ENCODE measurements around the gene PACC1.
"Not testable (repeated sequence)": the region's sequence is repeated elsewhere in the genome, so short reads cannot be mapped to it uniquely, and the experiment has no call there.

PACC1 gene

GRCh38 chr1:212395678-212396437, 18.8 kb downstream of the PACC1 start:
- DNase-seq: not testable (repeated sequence)

DNA sequence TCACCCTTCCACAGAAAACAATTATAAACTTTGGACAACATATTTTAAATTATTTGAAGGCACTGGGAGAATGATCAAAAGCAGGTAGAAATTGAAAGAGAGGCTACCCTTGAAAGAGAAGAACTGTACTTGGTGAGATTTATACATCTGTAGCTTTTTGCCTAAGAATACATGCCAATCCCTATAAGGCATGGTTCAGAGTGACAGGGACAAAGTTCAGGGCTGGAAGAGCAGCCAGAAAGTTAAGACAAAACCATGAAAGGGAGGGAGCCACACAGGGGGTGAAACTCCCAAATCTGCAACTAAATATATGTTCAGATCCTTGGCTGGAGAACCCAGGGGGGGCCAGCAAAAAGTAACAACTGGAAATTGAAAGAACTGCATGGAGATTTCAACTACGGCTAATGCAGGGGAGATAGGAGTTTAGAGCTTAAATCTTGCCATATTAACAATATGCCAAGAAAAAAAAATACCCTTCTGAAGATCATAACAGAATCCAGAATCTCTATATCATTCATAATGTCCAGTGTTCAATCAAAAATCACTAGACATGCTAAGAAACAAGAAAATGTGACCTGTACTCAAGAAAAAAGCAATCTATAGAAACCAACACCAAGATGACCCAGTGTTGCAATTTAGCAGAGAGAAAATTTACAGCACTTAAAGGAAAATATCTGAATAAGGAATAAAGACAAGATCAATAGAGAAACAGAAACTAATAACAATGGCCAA, 25.5 kb downstream of the PACC1 start:
- no peak for DNase-seq

DNA sequence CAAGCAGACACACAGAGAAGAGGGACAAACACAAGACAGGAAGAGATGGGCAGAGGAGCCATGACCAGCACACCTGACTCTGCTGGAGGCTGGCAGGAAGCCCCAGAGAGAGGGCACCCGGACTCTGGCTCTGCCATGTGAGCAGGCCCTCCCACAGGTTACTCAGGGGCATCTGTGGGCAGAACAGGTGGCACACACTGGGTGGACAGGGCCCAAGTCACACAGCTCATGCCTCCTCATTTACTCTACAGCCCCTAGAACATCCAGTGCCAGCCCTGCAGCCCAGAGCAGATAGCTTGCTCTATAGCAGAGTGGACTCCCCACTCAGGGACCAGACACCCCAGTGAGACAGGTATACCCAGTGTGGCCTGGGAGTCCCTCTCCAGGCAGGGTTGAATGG, 28.7 kb downstream of the PACC1 start:
- DNase-seq: no peak

DNA sequence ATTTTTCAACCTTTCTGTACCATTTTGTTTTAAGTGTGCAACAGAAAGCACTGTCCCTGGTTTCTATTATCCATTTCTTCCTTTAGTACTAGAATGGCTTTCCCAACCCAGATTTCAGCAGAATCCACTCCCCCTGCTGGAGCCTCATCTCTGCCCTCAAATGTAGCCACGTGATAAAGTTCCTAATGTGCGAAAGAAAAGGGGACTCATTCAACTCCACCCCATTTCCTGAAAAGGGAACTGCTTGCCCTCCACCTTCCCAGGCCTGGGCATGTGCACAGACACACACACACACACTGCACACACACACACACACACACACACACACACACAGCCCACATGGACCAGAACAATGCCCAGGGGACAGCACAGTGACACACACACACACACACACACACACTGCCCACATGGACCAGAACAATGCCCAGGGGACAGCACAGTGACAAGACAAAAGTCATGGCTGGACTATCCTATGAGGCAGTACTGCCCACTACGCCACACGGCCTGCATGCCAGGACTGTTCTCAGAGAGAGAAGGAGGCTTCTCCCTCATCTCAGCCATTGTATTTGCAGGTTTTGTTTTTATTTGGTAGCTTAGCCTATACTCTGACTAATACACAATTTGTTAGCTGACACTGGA, 33.2 kb downstream of the PACC1 start:
- DNase-seq: peak; percentile 34

DNA sequence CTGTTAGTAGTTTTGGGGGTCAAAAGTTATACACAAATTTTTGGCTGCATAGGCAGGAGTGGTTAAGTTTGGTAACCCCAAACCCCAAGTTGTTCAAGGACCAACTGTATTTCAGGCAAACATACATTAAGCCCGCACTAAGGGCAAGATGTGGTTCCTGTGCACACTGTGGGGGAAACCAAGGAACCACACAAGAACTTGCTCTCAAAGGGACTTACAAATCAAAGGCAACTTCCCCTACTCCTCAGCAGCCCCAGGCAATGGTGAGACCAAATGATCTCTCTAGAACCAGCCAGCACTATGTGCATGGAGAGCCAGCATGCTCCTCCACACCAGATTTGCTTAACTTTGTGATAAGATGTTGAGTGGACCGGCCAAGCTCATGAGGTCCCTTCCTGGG, 35.3 kb downstream of the PACC1 start:
- DNase-seq: no peak

DNA sequence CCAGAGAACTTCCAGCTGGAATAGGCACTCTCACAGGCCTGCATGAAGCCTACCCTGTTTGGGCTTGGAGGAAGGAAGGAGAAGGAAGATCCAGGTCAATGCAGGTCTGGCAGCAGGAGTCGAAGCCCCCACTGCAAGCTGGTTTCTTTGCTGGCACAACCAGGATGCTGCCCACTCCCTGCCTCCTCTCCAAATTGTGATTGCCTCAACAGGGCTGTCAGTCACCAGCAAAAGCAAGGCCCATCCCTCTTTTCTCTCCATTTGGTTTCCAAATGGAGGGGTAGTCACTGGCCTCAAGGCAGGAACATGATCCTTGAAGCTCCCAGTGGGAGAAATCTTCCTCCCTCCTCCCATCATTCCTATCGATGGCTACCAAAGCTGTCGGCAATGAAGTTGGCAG, 37.0 kb downstream of the PACC1 start:
- no peak for DNase-seq

DNA sequence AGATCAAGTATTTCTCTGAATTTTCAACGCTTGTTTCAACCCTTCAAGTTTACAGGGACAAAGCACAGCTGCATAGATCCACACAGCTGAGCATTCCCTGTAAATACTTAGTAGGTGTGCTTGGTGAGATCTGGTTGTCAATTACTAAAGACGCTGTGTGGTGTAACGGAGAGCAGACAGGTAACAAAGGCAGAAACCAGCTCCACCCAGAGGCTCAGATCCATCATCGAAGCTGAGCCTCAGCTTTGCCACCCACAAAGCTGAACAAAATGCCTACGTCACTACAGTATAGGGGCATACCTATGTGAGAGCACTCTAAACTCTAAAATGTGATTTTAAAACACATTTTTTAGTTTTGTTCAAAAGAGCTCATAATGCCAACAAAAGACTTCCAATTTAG, 38.7 kb downstream of the PACC1 start:
- DNase-seq: no peak

DNA sequence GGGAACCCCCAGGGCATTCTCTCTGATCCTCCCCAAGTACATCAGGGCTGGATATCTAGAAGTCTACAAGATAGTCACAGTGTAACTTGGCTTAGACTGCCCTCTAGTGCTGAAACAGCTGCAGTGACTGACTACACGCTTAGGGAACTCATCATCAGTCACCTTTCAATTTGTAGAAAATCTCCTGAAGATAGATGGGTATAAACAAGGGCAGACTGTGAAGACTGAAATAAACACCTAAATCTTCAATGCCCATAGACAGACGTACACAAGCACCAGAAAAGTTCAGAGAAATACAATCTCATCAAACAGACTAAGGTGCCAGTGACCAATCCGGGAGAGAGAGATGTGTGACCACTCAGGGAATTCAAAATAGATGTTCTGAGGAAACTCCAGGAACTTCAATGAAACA, 46.6 kb downstream of the PACC1 start:
- DNase-seq: peak; percentile 71

DNA sequence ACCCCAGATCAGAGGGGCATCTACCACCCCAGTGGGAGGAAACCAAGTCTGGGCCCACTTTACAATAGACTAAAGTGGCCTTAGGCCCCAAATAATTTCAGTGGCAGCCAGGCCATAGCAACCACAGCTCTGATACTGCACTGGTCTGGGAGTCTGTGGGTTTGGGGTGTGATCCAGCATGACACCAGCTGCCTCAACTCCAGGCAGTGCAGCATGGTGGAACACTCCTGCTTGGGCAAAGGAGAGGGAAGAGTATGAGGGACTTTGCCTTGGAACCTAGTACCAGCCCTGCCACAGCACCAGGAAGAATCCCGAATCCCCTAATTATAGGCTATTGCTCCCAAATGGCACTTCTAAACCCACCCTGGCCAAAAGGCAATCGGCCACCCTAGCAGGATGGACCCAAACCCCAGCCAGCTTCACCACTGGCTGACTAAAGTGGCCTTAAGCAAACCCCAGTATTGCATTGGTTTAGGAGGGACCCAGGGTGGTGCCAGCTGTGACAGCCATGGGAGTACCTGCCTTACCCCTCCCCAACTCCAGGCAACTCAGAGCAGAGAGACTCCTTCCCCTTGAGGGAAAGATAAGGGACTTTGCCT, 47.1 kb downstream of the PACC1 start:
- DNase-seq: no peak

- no peak for DNase-seq
Measured at GRCh38 chr1:212366901-212367300, 47.8 kb downstream of the PACC1 start.

- DNase-seq: no peak
Measured at GRCh38 chr1:212364985-212365384, 49.7 kb downstream of the PACC1 start.

- DNase-seq: no peak
Measured at GRCh38 chr1:212359794-212360479, 54.7 kb downstream of the PACC1 start.

DNA sequence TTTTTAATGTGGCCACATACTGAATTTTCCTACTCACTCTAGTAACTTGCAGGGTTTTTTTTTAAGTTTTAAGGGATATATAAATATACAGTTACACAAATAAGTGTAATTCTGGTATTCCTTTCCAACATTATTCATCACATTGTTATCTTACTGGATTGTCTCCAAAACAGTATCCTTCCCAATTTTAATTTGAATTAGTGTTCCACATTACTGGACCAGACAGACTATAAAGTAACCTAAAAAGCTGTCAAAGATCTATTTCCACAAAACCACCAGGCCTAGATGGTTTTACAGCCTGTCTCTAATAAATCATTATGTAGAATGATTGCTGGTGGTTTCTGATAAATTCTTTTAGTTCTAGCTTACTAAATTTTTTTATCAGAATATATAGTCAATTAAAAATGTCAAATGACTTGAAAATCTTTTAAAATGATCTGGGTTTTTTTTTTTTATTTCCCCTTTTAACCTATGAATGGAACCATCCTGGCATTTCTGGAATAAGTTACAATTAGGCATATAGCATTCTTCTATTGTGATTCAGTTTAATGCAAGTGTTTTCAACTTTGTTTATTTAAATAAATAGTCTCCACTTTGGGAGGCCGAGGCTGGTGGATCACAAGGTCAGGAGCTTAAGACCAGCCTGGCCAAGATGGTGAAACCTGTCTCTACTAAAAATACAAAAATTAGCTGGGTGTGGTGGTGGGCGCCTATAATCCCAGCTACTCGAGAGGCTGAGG, 59.3 kb downstream of the PACC1 start:
- DNase-seq: no peak

GRCh38 chr1:212354464-212354863, 60.2 kb downstream of the PACC1 start:
- DNase-seq: no peak

DNA sequence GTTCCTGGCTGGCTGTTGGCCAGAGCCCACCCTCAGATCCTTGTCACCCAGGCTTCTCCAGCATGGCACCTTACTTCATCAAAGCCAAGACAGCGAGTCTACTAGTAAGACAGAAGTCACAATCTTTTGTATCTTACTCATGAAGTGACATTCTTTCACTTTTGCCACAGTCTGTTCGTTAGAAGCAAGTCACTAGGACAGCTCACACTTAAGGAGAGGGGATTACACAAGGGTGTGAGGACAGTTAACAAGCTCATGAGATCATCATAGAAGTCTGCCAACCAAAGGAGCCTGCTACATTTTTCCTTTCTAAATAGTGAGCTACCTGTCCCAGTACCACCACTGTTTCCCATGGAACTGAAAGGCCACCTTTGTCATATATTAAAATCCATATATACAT, 61.5 kb downstream of the PACC1 start:
- DNase-seq: peak; percentile 5

DNA sequence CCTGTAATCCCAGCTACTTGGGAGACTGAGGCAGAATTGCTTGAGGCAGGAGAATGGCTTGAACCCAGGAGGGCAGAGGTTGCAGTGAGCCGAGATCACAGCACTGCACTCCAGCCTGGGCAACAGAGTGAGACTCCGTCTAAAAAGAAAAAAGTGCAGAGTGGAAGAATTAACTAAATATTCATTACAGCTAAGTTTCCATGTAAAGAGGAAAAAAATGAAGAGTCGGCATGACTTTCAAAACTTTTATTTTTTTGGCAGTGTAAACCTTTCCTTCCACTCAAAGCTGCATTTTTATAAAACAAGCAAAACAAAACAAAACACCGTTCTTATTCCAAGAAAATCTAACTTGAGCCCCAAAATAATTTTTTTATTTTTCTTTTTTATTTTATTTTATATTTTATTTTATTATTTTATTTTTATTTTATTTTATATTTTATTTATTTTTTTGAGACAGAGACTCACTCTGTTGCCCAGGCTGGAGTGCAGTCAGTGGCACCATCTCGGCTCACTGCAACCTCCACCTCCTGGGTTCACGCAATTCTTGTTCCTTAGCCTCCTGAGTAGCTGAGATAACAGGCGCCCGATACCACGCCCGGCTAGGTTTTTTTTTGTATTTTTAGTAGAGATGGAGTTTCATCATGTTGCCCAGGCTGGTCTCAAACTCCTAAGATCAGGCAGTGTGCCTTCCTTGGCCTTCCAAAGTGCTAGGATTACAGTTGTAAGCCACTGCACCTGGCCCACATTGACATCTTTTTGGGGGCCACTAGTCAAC, 62.9 kb downstream of the PACC1 start:
- no peak for DNase-seq

DNA sequence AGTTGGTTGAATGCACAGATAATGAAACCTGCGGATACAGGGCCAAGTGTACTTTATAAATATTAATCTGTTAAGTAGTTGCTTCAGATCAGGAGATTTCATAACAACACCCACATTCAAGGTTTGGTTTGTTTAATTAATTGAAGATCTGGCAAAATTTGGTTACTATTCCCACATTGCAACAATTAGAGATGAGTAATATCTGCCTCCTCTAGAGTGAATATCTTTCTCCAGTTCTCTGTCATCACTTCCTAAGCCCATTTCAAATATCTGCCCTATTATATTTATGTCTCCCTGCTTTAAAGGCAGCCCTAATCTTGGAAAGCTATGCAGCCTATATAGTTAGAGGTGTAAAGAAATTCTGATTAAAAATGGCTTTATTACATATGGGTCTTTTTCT, 68.1 kb downstream of the PACC1 start:
- DNase-seq: no peak

DNA sequence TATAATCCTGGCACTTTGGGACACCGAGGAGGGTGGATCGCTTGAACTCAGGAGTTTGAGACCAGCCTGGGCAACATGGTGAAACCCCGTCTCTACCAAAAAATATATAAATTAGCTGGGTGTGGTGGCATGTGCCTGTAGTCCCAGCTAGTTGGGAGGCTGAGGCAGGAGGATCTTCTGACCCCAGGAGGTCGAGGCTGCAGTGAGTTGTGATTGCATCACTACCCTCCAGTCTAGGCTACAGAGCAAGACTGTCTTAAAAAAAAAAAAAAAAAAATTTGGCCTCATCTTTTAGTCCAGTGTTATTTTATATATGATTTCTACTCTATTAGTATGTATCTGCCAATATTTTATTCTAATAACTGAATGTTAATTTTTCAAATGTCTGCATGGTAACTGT, 69.8 kb downstream of the PACC1 start:
- DNase-seq: no peak

DNA sequence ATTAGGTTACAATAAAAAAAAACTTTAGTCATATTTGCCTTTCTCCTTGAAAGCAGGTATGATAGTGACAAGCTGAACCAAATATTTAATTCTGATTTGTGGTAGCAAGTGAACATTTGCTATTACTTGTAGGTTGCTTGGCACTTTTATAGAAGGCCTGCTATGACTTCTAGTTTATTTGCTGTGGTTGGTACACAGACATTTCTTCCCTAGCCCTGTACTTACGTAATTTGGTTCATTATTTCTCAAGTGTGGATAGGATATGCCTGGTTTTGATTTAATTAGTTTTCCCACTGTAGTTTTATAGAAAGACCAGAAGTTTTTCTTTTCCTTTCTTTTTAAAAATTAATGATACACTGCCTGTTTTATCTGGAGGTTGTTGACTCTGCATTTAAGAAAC, 73.6 kb downstream of the PACC1 start:
- no peak for DNase-seq

DNA sequence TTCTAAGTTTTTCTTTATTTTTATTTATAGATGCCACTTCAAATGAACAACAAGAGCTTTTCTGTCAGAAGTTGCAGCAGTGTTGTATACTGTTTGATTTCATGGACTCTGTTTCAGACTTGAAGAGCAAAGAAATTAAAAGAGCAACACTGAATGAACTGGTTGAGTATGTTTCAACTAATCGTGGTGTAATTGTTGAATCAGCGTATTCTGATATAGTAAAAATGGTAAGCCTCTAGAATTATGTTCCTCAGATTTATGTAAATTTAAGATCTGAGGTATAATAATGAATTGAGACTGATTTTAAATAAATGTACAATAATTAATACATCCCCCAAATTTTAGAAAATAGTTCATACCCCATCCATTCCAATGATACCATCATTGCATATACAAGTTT, 85.6 kb downstream of the PACC1 start:
- DNase-seq: no peak

GRCh38 chr1:212328248-212328647, 86.4 kb downstream of the PACC1 start:
- no peak for DNase-seq

GRCh38 chr1:212326541-212326940, 88.1 kb downstream of the PACC1 start:
- no peak for DNase-seq

Measured in inflammatory macrophage treated with lipopolysaccharide for 4 hours (primary cell).